Right lobe of liver (tissue), 6 donors: ENCODE measurements around the gene IGF1R. TPM values are rescaled to one million over a fixed set of nuclear protein-coding genes. Genes with fewer than 3 reads are reported as not detected.

Experiments
- ATAC-seq, 4 donors: fragments of 200-7000 bp; cut with Tn5 transposase; one replicate each; pipeline ENCODE4 v1.9.1; 2020; ENCODE audit warnings: mild to moderate bottlenecking in 4 of 4, moderate library complexity in 4 of 4
- DNase-seq, 3 donors: peaks; one replicate each; pipeline ENCODE4 v3.0.0-alpha.2; 2020
- H3K27ac ChIP-seq, 3 donors: fragments of 200-600 bp; one replicate each; pipeline ENCODE4 v1.8.0; 2022
- H3K27me3 ChIP-seq, 2 donors: fragments of 200-600 bp; one replicate each; pipeline ENCODE4 v1.8.0; 2022
- H3K36me3 ChIP-seq, 4 donors: fragments of 200-600 bp; sonication (generic) in 1 of 4; one replicate each; pipeline versions ENCODE4 v1.5.1 to v1.8.0; 2017 to 2022; ENCODE audit warnings: control low read depth in 1 of 4
- H3K4me1 ChIP-seq, 4 donors: fragments of 200-600 bp; sonication (generic) in 1 of 4; one replicate each; pipeline versions ENCODE4 v1.5.1 to v1.8.0; 2017 to 2022; ENCODE audit warnings: control low read depth in 1 of 4
- H3K4me3 ChIP-seq, 3 donors: fragments of 200-600 bp; one replicate each; pipeline ENCODE4 v1.8.0; 2022
- H3K9me3 ChIP-seq, 4 donors: fragments of 200-600 bp; sonication (generic) in 1 of 4; one replicate each; pipeline versions ENCODE4 v1.5.1 to v1.8.0; 2017 to 2022; ENCODE audit warnings: control low read depth in 1 of 4
- CTCF ChIP-seq, 4 donors: fragments of 200-600 bp in 3 of 4; fragments of 450-650 bp in 1 of 4; IDR thresholded peaks; one replicate each; pipeline versions ENCODE4 v1.5.1 to v1.8.0; 2016 to 2022; ENCODE audit warnings: antibody characterized with exemption in 4 of 4, mild to moderate bottlenecking in 2 of 4
- POLR2A ChIP-seq: fragments of 450-650 bp; IDR thresholded peaks from one replicate; pipeline ENCODE4 v1.6.1; 2017; ENCODE audit warnings: antibody characterized with exemption, mild to moderate bottlenecking
- WGBS: methylation state at CpG from one replicate; pipeline ENCODE4 v1.1.6; 2018; ENCODE audit warnings: low coverage, low lambda C conversion rate; ENCODE audit not compliant: insufficient coverage; ENCODE audit errors: missing lambda C conversion rate; 5-methylcytosine and 5-hydroxymethylcytosine counted together
- intact Hi-C, 2 donors: fragments of 100-400 bp; cut with DNase I; formaldehyde crosslinking; loops; one replicate each; pipeline versions ENCODE4 v1.11.2 to v1.14.1; 2022
- total RNA-seq, 6 experiments: library from RNA; depleted of rRNA in 2 of 6; stranded (reverse); fragments of >200 nt in 2 of 6; fragmentation: NEBNext Ultra II Directional in 3 of 6; extraction: Animal tissue kit (Norgen Biotek cat#: 25700) in 3 of 6; gene quantifications; one replicate each; pipeline versions ENCODE4 v1.1.0 to v1.2.4, GENCODE V29; 2016 to 2023
- donor health status: DM: no; HTN: yes; CAD: no.
- donor health status: DM: no; HTN: no; CAD: no.
- donor health status: DM: no; HTN: no; CAD: no.
- donor health status: DM: no; HTN: yes; CAD: no.
- donor health status: DM: no; HTN: yes; CAD: no.

IGF1R gene
- total RNA-seq, 6 experiments from 2014 or later, result 2.5 to 5.3 (median 3.8) TPM

DNA sequence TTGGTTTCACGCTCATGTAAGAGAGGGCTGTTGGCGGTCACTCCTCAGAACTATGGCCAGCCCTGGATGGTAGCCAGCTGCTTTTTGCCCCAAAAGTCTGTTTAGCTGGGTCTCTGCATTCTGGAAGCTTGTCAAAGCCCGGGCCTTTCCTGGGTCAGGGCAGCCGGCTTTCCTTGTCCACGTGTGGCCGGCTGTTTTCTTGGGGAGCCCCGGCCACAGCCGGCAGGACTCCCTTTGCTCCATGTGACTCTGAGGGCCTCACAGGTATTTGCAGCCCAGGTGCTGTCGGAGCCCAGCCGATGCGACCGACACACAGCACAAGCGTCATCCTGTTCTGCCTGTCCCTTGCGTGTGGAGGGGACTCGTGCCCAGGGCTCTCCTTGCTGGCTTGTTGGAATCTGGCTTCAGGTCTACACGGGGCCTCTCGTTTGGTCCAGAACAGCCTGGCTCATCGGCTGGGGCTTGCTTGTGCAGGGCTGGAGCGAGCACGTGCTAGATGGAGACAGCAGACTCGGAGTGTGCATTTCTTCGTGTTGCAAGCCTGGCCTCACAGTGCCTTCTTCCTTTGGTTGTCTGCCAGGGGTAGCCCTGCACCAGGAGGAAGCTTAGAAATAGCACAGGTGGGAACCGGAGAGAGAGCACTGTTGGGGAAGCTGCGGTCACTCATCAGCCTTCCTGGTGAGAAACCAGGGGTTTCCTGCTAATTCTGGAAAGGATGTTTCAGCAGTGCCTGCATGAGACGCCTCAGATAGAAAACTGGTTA lies 307.8 kb downstream of the IGF1R start:
- Histone ChIP-seq H3K27ac (no peak overlapping the region), H3K27me3 (no peaks in the 10 kb centered on the region), H3K9me3 (no peaks in the 10 kb centered on the region), H3K36me3 (peaks cover 0 to 2% (median 0%) of the 10 kb centered on the region in 4 donors), H3K4me3 (no peak overlapping the region), H3K4me1 (peaks cover 0 to 20% (median 4%) of the 10 kb centered on the region in 4 donors)
- TF ChIP-seq POLR2A, result no peak
- no peak for TF ChIP-seq CTCF (IDR thresholded peaks at IDR 0.05)
- DNase-seq (peak in 2 of 3 donors; percentile 69 to 75), ATAC-seq (peak; percentile 3 to 31 (median 26))
- intact Hi-C loops, result no loop called here
- WGBS, result 53% methylated on average over 12 of the region's 25 CpGs

DNA sequence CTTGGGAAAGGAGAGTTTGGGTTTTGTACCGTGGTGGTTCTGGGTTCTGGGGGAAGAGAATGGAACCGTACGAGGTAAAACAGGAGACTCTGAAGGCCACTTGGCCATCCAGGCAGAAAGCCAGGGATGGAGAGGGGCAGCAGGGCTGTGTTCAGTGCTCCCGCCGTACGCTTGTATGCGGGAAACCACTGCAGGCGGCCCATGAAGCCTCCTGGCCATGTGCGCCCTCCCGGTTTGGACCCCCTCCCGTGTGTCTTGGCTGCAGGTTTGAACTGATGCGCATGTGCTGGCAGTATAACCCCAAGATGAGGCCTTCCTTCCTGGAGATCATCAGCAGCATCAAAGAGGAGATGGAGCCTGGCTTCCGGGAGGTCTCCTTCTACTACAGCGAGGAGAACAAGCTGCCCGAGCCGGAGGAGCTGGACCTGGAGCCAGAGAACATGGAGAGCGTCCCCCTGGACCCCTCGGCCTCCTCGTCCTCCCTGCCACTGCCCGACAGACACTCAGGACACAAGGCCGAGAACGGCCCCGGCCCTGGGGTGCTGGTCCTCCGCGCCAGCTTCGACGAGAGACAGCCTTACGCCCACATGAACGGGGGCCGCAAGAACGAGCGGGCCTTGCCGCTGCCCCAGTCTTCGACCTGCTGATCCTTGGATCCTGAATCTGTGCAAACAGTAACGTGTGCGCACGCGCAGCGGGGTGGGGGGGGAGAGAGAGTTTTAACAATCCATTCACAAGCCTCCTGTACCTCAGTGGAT lies 308.6 kb downstream of the IGF1R start:
- 82% methylated on average over 13 of the region's 39 CpGs for WGBS
- peaks cover 0 to 17% (median 2%) of the 10 kb centered on the region in 4 donors for H3K4me1 ChIP-seq
- H3K27ac ChIP-seq, result no peak overlapping the region
- peaks cover 0 to 2% (median 0%) of the 10 kb centered on the region in 4 donors for H3K36me3 ChIP-seq
- no peak for DNase-seq
- TF ChIP-seq POLR2A (no peak), CTCF (IDR thresholded peaks at IDR 0.05) (no peak)
- intact Hi-C loops, result no loop called here
- H3K27me3 ChIP-seq, result no peaks in the 10 kb centered on the region
- no peak for ATAC-seq
- H3K4me3 ChIP-seq, result no peak overlapping the region
- no peaks in the 10 kb centered on the region for H3K9me3 ChIP-seq

GRCh38 chr15:98957655-98958054 lies 309.3 kb downstream of the IGF1R start:
- Histone ChIP-seq H3K27me3 (no peaks in the 10 kb centered on the region), H3K27ac (no peak overlapping the region), H3K9me3 (no peaks in the 10 kb centered on the region), H3K36me3 (peaks cover 0 to 2% (median 0%) of the 10 kb centered on the region in 4 donors), H3K4me1 (peaks cover 0 to 17% (median 2%) of the 10 kb centered on the region in 4 donors), H3K4me3 (no peak overlapping the region)
- TF ChIP-seq CTCF (IDR thresholded peaks at IDR 0.05) (no peak), POLR2A (no peak)
- intact Hi-C loops, result no loop called here
- no peak for ATAC-seq
- 47% methylated on average over 5 of the region's 6 CpGs for WGBS
- no peak for DNase-seq

DNA sequence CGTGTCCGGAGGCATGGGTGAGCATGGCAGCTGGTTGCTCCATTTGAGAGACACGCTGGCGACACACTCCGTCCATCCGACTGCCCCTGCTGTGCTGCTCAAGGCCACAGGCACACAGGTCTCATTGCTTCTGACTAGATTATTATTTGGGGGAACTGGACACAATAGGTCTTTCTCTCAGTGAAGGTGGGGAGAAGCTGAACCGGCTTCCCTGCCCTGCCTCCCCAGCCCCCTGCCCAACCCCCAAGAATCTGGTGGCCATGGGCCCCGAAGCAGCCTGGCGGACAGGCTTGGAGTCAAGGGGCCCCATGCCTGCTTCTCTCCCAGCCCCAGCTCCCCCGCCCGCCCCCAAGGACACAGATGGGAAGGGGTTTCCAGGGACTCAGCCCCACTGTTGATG lies 309.7 kb downstream of the IGF1R start:
- Histone ChIP-seq H3K27ac (no peak overlapping the region), H3K9me3 (no peaks in the 10 kb centered on the region), H3K27me3 (no peaks in the 10 kb centered on the region), H3K36me3 (peaks cover 0 to 2% (median 0%) of the 10 kb centered on the region in 4 donors), H3K4me3 (no peak overlapping the region), H3K4me1 (peaks cover 0 to 17% (median 2%) of the 10 kb centered on the region in 4 donors)
- DNase-seq (no peak), ATAC-seq (no peak)
- 97% methylated on average over 5 of the region's 11 CpGs for WGBS
- intact Hi-C loops, result no loop called here
- no peak for TF ChIP-seq CTCF (IDR thresholded peaks at IDR 0.05)
- TF ChIP-seq POLR2A, result no peak
